ENCODE measurements around the gene BEX3. TPM values are rescaled to one million over a fixed set of nuclear protein-coding genes. Genes with fewer than 3 reads are reported as not detected.
A peak's percentile ranks its signal among the peaks of the same experiment; 100 is the strongest.
"Not testable (repeated sequence)": the region's sequence is repeated elsewhere in the genome, so short reads cannot be mapped to it uniquely, and the experiment has no call there.

Gene BEX3
- total RNA-seq, 1 donor from 2014 or later = 46.9 TPM

DNA sequence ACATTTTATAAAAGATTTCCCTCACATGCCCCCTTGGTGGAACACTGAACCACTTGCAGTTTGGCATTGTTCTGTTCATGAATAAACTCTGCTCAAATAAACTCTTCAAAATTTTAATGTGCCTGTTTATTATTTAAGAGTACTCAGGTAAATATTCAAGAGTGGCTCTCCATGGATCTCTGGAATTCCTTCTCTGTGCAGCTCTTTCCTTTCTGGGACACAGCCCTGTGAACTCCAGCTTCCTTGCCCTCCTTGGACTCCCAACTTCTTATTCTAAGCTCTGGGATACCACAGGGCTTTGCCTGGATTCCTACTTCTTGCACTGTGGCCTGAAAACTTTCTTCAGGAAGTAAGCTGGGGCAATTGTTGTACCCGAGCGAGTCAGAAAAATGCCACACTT is 8.3 kb downstream of the BEX3 start:
- ATAC-seq = no peak

DNA sequence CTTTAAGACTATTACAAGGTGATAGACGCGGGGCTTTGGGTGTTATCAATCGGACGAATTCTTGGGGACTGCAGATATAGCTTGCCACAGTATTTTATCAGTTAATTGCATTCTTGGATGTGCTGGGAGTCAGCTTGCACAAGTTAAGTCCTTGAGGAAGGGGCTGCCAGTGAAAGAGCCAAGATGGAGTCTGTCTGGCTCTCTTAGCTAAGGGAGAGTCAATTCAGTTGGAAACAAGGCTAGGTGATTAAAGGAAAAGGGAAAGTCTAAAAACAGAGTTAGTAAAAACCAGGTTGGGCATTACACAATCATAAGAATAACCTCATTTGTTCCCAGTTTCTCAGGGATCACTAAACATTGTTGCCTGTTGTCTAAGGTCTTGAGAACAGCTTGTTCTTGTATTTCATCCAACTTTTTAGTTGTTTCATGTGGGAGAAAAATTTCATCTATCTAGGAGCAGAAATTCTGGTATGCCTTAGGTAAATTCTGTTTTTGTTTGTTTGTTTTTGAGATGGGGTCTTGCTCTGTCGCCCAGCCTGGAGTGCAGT is 9.0 kb downstream of the BEX3 start:
- not testable (repeated sequence) for ATAC-seq

DNA sequence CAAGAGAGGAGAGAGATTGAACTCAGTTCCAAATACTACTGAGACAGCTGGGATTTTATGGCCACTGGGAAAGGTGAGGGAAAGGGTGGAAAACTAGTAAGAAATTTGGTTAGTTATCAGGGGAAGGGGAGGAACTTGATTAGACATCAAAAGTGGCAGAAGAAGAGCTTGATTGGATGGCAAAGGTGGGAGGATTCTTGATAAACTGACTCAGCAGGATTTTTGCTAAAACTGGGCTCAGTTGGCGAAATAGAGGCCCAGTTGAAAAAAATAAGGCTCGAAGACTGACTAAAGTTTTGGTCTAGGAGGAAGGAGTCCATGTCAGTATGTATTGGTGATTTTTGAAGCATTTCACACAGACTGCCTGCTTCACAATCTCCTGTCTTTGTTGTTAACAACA is 10.0 kb downstream of the BEX3 start:
- no peak for ATAC-seq

DNA sequence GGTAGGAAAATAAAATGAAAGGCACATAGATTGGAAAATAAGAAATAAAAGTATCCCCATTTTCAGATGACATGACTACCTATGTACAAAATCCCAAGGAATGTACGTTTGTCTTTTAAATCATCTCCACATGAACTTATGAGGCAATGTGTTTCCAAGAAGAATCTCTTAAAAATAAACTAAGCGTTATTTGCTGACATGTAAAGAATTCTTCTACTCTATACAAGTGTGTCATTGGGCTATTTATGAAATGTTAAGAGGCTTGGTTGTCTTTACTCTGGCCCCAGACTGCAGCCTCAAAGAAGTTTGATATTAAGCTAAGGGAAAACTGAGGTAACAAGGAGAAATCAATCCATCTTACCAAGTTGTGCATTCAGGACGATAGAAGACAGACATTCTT is 17.1 kb downstream of the BEX3 start:
- no peak for ATAC-seq

DNA sequence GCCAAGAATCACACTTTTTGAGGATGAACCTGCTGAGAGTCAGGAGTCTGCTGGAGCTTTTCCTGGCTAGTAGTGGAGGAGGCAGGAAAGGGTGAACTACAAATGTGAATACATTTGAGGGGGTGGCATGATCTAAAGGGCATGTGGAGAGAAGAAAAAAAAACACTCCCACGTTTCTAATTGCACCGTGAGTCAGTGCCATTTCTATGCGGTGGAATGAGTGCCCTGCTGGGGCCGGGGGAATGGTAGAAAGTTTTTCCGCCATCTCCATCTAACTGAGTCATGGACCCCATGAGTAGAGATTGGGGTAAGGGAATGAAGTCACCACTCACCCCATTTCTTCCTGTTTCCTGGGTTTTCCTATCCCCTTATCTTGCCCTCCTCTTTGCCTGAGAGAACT is 19.8 kb downstream of the BEX3 start:
- no peak for ATAC-seq

DNA sequence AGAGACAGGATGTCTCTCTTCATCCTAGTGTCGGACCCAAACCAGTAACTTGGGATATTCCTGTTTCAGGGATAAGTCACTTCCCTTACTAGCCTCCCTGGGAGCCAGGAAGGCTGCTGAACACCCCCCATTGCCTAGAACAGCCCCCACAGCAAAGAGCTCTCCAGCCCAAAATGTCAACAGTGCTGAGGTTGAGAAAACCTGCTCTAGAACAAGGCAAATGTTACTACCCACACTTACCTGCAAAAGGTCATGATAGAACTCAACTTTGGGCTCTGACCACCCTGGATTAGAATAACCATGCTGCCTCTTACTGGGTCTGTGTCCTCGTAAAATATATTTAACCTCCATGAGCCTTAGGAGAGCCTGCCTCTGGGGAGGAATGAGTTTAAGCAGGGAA is 20.3 kb downstream of the BEX3 start:
- ATAC-seq = no peak

DNA sequence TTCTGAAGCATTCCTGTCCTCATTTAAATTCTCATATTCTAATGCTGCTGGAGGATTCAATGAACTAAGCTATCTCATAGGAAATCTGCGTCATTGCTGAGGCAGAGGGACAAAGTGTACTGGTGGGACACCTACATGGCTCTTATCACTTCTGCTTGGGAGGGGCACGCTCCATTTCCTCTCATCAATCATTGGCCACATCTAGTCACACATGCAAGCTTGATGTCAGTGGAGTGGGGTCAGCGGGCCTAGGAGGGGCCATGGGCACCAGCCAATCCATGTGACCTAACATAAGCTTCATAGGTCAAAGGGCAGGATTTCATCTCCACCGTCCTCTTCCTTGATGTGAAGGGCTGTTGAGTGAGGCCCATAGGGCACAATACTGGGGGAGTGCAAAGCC is 21.4 kb downstream of the BEX3 start:
- no peak for ATAC-seq

DNA sequence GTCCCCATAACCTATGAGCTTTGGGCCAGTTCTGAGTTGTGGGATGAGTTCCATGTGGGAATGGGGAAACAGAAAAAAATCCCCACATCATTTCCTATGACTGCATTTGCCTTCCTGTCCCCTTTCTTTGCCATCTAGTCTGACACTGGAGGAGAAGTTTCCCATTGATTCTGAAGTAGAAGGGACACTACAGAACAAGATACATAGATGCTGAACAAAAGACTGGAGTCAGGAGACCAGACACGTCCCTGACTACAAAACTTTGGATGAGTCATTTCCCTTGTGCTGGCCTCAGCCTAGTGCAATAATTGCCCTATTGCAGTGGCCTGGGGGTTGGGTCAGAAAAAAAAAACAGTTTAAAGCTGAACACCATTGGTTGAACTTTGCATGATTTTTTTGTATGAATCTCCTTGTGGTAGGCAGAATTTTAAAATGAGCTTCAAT is 22.1 kb downstream of the BEX3 start:
- peak; percentile 52 for ATAC-seq

DNA sequence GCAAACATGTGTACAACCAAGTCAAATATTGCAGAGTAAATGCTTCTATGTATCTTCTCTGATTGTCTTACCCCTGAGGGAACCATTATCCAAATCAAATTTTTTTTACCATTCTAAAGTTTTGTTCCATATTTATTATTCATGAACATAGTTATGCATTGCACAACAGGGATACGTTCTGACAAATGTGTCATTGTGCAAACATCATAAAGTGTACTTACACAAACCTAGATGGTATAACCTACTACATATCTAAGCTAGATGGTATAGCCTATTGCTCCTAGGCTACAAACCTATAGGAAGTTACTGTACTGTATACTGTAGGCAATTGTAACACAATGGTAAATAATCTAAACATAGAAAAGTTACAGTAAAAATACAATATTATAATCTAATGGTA is 23.4 kb downstream of the BEX3 start:
- no peak for ATAC-seq

DNA sequence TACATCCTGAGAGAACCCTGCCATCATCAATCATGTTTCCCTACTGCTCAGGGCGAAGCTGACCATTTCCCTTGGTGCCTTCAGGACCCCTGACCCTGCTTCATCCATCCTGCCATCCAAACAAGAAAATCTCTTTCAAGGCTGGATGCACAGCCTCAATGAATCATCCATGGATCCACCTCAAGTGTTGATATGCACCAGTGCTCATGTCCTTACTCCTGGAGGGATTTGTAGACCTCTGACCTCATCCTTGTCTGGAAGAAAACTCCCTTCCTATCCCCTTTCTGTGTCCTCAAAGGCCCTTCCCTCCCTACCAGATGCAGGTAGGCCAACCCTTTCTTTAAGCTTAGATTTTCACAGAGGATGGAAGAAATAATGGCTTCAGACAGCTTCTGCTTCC is 24.6 kb downstream of the BEX3 start:
- no peak for ATAC-seq

DNA sequence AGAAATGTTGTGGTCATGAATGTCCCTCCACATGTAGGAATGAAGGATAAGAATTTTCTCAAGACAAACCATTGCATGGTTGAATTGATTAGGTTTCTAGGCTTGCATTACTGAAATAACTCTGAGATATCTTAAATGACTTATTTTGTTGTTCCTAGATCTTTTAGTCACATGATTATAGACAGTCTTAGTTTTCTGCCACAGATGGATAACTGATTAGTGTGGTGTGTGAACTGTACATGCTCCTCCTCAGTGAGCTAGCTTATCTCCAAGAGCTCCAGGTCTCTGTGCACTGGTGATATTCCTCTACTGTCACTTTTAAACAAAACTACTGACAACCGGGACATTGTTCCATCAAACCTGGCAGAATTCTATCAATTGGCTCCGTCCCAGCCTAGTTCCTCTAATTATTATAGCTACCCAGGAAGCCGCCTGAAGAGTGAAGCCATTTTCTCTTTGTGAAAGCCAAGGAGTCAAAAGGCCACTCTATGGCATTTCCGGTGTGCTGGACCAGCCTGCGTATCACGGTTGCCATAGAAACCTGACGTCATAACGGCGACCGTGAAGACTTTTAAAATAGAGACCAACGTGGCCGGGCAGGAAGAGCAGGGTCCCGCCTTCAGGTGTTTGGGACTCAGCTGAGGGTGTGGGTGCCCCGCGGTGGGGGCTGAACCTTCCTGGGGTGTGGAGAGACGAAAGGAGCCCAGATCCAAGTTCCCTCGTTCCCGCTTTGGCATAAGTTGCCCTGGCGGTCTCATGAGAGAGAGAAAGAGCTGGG is 28.1 kb downstream of the BEX3 start:
- peak; percentile 23 for ATAC-seq

DNA sequence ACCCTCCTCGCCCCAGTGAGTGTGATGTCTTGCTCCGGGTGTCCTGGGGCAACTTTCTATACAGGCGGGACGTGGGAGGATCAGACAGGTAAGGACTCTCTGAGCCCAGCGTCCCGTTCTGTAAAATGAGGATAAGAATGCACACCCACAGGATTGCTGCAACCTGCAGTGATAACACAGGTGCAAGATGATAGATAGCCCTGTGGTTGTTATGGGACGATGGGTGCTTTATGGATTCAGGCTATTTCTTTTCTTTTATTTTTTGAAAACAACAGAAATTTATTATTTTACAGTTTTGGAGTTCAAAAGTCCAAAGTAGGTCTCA is 28.6 kb downstream of the BEX3 start:
- ATAC-seq = no peak

DNA sequence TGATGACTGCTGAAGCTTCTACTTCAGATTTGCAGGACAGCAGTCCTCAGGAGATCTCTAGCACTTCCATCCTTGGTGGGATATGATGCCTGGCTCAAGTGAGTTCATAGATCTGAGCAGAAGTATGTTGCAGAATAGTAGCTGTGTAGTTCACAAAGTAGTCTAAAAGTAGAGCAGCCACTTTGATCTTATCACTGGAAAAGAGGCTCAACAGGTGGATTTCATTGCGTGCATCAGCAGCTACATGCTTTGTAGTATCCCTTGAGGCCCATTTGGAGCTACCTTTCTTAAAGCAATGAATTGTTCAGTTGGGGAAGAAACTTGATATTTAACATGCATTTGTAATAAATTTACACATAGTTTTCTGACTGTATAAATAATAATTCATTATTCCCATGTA is 29.9 kb downstream of the BEX3 start:
- ATAC-seq = no peak

DNA sequence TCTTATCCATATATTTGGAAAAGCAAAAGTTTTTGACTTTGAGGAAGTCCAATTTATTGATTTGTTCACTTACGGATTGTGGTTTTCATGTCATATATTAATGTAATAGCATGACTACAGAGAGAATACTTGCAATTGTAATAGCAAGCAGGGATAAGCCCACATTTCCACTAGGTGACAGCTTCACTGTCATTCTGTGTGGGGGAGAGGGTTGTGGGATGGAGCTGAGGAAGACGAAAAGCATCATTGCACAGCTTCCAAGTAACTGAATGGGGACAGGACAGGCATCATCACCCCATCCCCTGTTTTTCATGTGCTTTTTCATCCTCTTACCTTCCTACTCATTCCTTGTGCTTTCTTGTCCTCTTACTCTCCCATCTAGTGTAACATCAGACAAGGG is 31.4 kb downstream of the BEX3 start:
- ATAC-seq = no peak

DNA sequence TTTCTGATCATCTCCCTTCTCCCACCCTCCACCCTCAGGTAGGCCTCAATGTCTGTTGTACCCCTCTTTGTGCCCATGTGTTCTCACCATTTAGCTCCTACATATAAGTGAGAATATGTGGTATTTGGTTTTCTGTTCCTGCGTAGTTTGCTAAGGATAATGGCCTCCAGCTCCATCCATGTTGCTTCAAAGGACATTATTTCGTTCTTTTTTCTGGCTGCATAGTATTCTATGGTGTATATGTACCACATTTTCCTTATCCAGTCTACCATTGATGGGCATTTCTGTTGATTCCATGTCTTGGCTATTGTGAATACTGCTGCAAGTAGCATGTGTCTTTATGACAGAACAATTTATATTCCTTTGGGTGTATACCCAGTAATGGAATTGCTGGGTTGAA is 35.4 kb downstream of the BEX3 start:
- not testable (repeated sequence) for ATAC-seq

DNA sequence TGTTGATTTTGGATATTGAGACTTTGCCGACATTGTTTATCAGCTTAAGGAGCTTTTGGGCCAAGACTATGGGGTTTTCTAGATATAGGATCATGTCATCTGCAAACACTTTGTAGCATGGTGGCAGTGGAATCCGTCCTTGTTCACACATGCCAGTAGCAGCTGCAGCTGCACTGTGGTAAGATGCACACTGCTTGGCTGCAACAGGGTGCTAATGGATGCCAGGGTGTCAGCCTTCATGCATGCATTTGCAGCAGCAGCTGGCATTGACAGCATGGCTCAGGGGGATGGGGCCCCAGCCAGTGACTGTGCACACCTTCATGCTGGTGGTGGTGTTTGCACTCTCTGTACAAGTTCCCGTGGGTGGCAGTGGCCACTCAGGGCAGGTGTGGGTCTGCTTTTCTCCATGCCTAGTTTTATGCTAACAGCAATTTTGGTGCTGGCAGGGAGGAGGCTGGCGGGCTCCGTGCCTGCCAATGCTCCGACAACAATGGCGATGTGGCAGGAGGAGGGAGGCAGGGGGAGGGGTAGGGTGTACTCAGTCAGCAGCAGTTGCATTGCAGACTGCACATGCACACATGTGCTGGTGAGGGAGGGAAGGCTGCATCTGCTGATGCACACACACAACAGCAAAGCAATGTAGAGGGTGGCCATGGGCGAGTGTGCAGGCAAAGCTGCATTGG is 37.5 kb downstream of the BEX3 start:
- ATAC-seq = no peak

DNA sequence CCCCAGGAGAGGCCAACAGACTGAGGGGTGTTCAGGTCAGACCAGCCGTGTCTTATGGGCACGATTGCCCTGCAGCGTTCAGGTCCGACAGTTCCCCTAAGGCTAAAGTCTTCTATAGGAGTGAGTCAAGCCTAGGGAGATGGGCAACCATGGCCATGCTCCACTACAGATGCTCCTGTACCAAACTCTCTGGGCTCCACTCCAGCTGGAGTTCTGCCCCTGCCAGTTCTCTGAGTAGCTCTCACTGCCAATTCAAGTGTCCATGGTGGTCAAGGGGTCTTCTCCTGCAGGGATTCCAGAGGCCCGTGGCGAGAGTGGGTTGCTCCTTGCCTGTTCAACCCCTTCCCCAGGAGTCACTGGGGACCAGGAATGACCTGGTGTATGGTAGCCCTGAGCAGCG is 38.2 kb downstream of the BEX3 start:
- ATAC-seq = no peak

DNA sequence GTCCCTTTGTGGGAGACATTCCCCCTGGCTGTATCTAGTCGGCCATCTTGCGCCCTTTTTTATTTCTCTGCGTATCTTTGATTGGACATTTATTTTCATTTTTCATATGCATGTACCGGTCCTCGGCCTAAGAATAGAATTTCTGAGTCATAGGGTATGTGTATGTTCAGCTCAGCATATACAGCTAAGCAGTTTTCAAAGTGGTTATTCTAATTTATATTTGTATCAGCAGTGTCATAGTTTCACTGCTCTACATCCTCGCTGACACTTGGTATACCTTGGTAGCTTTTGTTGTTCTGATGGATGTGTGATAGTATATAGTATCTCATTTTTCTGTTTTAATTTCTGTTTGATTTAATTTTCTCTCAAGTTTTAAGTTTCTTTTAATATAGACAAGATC is 38.7 kb downstream of the BEX3 start:
- no peak for ATAC-seq

DNA sequence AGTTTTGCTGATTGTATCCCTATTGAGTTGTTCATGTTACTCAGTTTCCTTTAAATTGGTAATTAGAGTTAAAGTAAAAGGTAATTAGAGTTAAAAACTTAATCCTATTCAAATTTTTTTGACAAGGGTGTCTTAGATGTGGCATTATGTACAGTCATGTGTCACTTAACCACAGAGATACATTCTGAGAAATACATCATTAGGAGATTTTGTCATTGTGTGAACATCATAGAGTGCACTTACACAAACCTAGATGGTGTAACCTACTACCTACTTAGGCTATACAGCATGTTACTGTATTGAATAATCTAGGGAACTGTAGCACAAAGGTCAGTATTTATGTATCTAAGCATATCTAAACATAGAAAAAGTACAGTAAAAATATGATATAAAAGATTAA is 39.2 kb downstream of the BEX3 start:
- no peak for ATAC-seq

DNA sequence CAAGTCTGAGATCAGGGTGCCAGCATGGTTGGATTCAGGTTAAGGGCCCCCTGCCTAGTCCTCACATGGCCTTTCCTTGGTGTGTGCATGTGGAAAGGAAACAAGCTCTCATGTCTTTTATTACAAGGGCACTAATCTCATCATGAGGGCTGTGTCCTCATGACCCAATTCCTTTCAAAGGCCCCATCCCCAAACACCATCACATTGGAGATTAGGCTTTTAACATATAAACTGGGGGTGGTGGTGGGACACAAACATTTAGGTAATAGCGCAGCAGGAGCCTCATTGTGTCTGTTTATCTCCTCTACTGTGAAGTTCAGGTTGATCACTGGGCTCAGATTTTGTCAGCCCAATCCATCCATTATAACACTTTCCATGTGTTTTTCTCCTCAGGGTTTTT is 41.0 kb downstream of the BEX3 start:
- no peak for ATAC-seq

DNA sequence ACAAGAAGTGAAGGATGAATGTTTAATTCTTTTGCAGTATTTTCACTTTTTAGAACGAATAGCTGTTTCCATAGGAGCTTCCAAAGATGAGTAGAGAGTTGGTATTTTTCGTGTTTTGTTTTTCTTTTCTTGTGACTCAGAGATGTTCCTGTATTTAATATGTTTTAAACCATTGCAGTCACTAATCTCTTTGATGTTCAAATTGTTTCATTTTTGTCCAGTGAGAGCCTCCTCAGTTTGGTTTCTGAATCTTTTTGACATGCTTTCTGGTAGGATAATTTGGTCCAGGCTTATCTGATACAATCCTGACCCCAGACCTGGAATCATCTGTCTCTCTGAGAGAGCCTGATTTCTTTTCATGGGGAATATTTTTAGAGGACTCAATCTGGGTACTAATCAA is 41.6 kb downstream of the BEX3 start:
- no peak for ATAC-seq

DNA sequence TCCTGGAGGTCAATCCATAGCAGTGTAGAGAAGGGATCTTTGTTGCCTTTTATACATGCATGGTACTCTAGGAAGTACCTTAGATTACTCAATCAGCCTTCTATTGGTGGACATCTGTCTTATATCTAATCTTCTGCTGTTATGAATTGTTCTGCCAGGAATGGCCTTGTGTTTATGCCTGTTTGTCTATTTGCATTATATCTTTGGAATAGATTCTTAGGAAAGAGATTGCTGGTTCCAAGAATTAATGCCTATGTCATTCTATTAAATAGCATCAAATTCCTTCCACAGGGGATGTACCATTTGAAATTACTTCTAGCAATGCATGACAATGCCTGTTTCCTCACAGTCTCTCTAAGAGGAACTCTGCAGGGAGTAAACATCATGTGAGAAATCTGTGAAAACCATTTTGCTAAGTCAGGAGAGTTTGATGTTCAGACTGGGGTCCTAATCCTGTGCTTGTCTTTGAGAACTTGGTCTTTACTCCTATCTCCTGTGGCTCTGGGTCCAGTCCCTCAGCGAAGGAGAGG is 42.5 kb downstream of the BEX3 start:
- no peak for ATAC-seq

DNA sequence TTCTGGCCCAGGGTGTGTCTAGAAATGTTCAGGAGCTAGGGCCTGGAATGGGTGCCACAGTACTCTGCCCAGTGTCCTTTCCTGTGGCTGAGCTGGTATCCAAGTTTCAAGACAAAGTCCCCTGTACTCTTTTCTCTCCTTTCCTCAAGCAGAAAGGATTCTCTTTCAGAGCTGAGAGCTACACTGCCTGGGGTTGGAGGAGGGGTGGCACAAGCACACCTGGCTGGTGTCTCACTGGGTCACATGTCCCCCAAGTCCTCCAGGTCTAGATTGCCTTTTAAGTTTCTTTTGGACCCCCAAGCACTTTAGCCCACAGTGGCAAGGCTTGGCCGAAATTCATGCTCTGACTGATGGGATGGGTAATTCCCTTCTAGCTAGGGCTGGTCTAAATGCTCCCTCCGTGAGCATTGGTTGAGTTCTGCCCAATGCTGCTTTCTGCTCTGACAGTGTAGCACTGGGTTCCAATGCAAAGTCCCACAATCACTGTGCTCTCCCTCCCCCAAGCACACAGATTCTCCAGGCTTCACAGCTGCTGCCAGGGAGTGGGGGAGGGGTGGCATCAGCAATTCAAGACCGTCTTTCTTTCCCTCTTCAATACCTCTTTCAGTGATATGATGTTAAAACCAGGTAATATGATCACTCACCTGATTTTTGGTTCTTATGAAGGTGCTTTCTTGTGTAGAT is 47.8 kb downstream of the BEX3 start:
- ATAC-seq = no peak

All from esophagus mucosa (tissue), 1 donor.